PC-9 (cell line): Measurements from ENCODE around the gene SSR3. TPM values are rescaled to one million over a fixed set of nuclear protein-coding genes. Genes with fewer than 3 reads are reported as not detected.

Source experiments
- BruUV-seq: library from RNA; stranded (reverse); fragments of 400-500 nt; replicated peaks from 2 replicates; lab custom pipeline; 2021; lab: Mats Ljungman, UMichigan
- CTCF ChIA-PET: fragments of 300-600 bp; sonication (Branson Sonifier 250); formaldehyde crosslinking; loops from one replicate; lab custom pipeline; 2022; ENCODE audit warnings: antibody characterized with exemption; lab: Charles Lee
- POLR2A ChIA-PET: fragments of 300-600 bp; sonication (Branson Sonifier 250); formaldehyde crosslinking; loops from one replicate; lab custom pipeline; 2022; ENCODE audit warnings: antibody characterized with exemption; ENCODE audit not compliant: unreplicated experiment; lab: Charles Lee
- DNase-seq, 2 experiments: peaks; one replicate each; pipeline versions ENCODE4 v3.0.0 to v3.0.0-alpha.2; 2015 to 2022; ENCODE audit warnings: mixed read lengths in 1 of 2
- H2AFZ ChIP-seq: fragments of 200-600 bp; sonication (generic); 2 replicates; pipeline ENCODE4 v1.8.1; 2017; ENCODE audit warnings: antibody characterized with exemption
- H3F3A ChIP-seq: fragments of 200-600 bp; sonication (generic); 2 replicates; pipeline ENCODE4 v1.8.1; 2017; ENCODE audit warnings: antibody characterized with exemption, mild to moderate bottlenecking, low read depth; ENCODE audit not compliant: insufficient read depth
- H3K27ac ChIP-seq: fragments of 200-600 bp; sonication (generic); 2 replicates; pipeline ENCODE4 v1.6.1; 2016; ENCODE audit warnings: mixed run types
- H3K27me3 ChIP-seq: fragments of 200-600 bp; sonication (generic); 2 replicates; pipeline ENCODE4 v1.6.1; 2016; ENCODE audit warnings: low read depth, mixed run types; ENCODE audit not compliant: insufficient read depth
- H3K36me3 ChIP-seq: fragments of 200-600 bp; sonication (generic); 2 replicates; pipeline ENCODE4 v1.6.1; 2016; ENCODE audit warnings: low read depth, mixed run types
- H3K4me1 ChIP-seq: fragments of 200-600 bp; sonication (generic); replicated peaks from 2 replicates; pipeline ENCODE4 v1.6.1; 2016; ENCODE audit warnings: mixed run types; ENCODE audit not compliant: insufficient read depth
- H3K4me2 ChIP-seq: fragments of 200-600 bp; sonication (generic); 2 replicates; pipeline ENCODE4 v1.6.1; 2017; ENCODE audit warnings: mixed run types
- H3K4me3 ChIP-seq: fragments of 200-600 bp; sonication (generic); 2 replicates; pipeline ENCODE4 v1.6.1; 2016; ENCODE audit warnings: mixed run types
- H3K79me2 ChIP-seq: fragments of 200-600 bp; sonication (generic); 2 replicates; pipeline ENCODE4 v1.6.1; 2017; ENCODE audit warnings: low read depth, mixed run types
- H3K9me2 ChIP-seq: fragments of 200-600 bp; sonication (generic); 2 replicates; pipeline ENCODE4 v1.8.1; 2017; ENCODE audit warnings: mild to moderate bottlenecking; ENCODE audit not compliant: insufficient read depth
- H3K9me3 ChIP-seq: fragments of 200-600 bp; sonication (generic); 2 replicates; pipeline ENCODE4 v1.8.1; 2016; ENCODE audit warnings: low read depth; ENCODE audit not compliant: insufficient read depth
- H4K20me1 ChIP-seq: fragments of 200-600 bp; sonication (generic); 2 replicates; pipeline ENCODE4 v1.8.1; 2017; ENCODE audit not compliant: insufficient read depth
- EZH2 ChIP-seq: fragments of 200-600 bp; sonication (generic); IDR thresholded peaks from 2 replicates; pipeline ENCODE4 v1.8.0; 2017; ENCODE audit warnings: antibody characterized with exemption, low read depth
- intact Hi-C: fragments of 100-400 bp; cut with micrococcal nuclease; formaldehyde crosslinking; loops from one replicate; pipeline ENCODE4 v1.10.0; 2022; ENCODE audit not compliant: unreplicated experiment
- total RNA-seq: library from RNA; stranded (reverse); gene quantifications from 2 replicates; pipeline ENCODE4 v1.2.3, GENCODE V29; 2021
- TF ChIP-seq, protein P1 (sequence below): fragments of 200-600 bp; sonication (generic); conservative IDR thresholded peaks from 2 replicates; pipeline ENCODE4 v1.6.1; 2017; ENCODE audit warnings: mixed run types, antibody characterized with exemption, mild to moderate bottlenecking, moderate library complexity

Gene SSR3
- total RNA-seq, 1 experiment from 2014 or later: 152 TPM

DNA sequence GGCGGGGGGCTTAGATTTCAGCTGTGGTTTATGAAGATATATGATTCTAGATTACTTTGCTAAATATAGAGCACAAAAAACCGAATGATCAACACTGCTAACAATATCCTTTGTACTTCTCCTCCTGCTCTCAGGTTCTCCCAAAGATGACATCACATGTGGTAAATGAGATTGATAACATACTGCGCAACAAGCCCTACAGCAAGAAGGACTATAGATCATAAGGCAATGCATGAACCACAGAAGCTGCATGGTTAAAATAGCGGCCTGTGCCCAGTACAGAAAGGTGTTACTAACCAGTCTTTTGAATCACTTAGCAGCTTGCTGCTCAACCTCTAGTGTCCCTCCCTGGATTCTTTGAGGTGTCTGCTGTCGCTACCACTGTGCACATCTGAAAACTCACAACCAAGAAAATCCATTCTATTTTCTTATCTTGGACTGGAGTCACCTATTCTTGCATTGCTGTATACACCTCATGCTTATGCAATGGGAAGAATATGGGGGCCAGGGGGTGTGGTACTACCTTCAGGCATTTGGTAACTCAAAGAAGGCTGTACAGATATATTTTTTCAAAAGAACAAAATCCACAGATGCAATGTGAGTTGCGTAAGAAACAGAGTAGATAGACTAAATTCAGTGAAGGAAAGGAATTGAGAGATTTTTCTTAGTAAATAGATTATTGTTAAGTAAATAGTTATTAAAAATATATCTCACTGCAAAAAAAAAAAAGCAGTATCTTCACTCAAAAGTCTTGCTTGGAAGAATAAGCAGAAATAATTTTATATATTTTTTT, 18.2 kb downstream of the SSR3 start:
- Histone ChIP-seq H3K79me2 (no peaks in the 10 kb centered on the region), H2AFZ (no peak overlapping the region), H3K9me3 (no peaks in the 10 kb centered on the region), H3K9me2 (no peaks in the 10 kb centered on the region), H3K27ac (peak overlapping the region; percentile 72), H3K27me3 (no peaks in the 10 kb centered on the region), H3K4me3 (no peak overlapping the region), H3K36me3 (peaks cover 19% of the 10 kb centered on the region), H3K4me1 (peaks cover 21% of the 10 kb centered on the region), H3K4me2 (no peak overlapping the region), H3F3A (peaks cover 52% of the 10 kb centered on the region), H4K20me1 (no peaks in the 10 kb centered on the region)
- ChIA-PET POLR2A (interaction anchor here (0.6 kb wide), 1 partner anchor 386 kb away, joined by 4 read pairs; no protein-coding TSS in a partner anchor), CTCF (interaction anchor here (0.6 to 1.9 kb wide), 3 partner anchors 12 to 577 kb away, joined by 5 to 11 read pairs (median 6); no protein-coding TSS in a partner anchor)
- DNase-seq: peak in 1 of 2 experiments; percentile 46
- TF ChIP-seq, protein P1, sequence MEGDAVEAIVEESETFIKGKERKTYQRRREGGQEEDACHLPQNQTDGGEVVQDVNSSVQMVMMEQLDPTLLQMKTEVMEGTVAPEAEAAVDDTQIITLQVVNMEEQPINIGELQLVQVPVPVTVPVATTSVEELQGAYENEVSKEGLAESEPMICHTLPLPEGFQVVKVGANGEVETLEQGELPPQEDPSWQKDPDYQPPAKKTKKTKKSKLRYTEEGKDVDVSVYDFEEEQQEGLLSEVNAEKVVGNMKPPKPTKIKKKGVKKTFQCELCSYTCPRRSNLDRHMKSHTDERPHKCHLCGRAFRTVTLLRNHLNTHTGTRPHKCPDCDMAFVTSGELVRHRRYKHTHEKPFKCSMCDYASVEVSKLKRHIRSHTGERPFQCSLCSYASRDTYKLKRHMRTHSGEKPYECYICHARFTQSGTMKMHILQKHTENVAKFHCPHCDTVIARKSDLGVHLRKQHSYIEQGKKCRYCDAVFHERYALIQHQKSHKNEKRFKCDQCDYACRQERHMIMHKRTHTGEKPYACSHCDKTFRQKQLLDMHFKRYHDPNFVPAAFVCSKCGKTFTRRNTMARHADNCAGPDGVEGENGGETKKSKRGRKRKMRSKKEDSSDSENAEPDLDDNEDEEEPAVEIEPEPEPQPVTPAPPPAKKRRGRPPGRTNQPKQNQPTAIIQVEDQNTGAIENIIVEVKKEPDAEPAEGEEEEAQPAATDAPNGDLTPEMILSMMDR: no peak
- no peak for TF ChIP-seq EZH2
- intact Hi-C loops: loop anchor here (5.0 to 10.0 kb wide), 2 partner anchors 276 to 522 kb away; no protein-coding TSS in a partner anchor
- BruUV-seq: no TSS peak

DNA sequence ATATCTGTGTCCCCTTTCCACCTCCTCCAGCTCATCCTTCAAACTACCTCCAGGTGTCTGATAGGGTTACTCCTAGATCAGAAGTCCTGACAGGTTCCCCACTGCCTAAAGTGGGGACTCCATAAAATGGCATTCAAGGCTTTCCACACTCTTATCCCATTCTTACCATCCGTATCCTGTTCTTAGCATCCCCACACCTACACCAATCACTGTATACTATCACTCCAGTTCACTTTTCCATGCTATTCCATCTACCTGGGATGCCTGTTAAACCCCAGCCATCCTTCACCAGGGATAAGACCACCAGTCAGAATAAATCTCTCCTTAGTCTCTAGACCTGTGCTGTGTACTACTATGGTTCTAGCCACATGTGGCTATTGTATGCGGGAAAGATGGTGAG, 19.1 kb downstream of the SSR3 start:
- ChIA-PET POLR2A (interaction anchor here (0.5 to 0.9 kb wide), 3 partner anchors 23 to 586 kb away, joined by 3 to 4 read pairs (median 3); no protein-coding TSS in a partner anchor), CTCF (interaction anchor here (0.6 to 1.9 kb wide), 8 partner anchors 13 to 603 kb away, joined by 3 to 11 read pairs (median 4); no protein-coding TSS in a partner anchor)
- H3F3A ChIP-seq: peaks cover 47% of the 10 kb centered on the region
- no peak overlapping the region for H3K4me3 ChIP-seq
- no peaks in the 10 kb centered on the region for H4K20me1 ChIP-seq
- H3K27me3 ChIP-seq: no peaks in the 10 kb centered on the region
- peak overlapping the region; percentile 72 for H3K27ac ChIP-seq
- H3K9me3 ChIP-seq: no peaks in the 10 kb centered on the region
- BruUV-seq: no TSS peak
- no peak overlapping the region for H2AFZ ChIP-seq
- peaks cover 19% of the 10 kb centered on the region for H3K36me3 ChIP-seq
- no peaks in the 10 kb centered on the region for H3K9me2 ChIP-seq
- intact Hi-C loops: loop anchor here (1.0 to 10.0 kb wide), 6 partner anchors 139 to 602 kb away; partner anchors contain the start of gene TIPARP
- no peak for TF ChIP-seq EZH2
- TF ChIP-seq, protein P1: no peak
- no peaks in the 10 kb centered on the region for H3K79me2 ChIP-seq
- H3K4me1 ChIP-seq: peaks cover 21% of the 10 kb centered on the region
- peak overlapping the region; percentile 12; the same call in 1 of the 2 replicates for H3K4me2 ChIP-seq
- DNase-seq: no peak

DNA sequence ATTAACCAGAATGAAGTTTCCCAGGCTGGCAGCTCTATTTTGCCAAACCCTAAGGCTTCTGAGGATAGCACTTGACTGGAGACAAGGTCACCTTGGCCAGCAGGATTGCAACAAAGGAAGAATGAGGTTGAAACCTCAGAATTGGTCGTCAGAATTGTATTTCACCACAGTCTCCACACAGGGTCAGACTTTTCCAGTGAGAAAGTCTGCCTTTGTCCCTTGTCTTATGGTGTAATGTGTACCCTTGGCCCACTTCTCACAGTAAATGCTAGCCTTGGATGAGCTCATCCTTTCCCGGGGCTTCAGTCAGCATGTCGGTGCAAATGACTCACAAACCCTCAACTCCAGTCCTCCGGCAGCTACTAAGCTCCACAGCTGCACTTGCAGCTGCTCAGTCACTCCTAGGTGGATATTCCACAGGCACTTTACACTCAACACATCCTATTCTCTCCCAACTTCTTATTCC, 19.7 kb downstream of the SSR3 start:
- DNase-seq: peak; percentile 70 to 98
- H3K4me2 ChIP-seq: peak overlapping the region; percentile 16
- intact Hi-C loops: loop anchor here (1.0 to 10.0 kb wide), 6 partner anchors 139 to 602 kb away; partner anchors contain the start of gene TIPARP
- TF ChIP-seq, protein P1: peak; percentile 59
- no peak for TF ChIP-seq EZH2
- H3K27me3 ChIP-seq: no peaks in the 10 kb centered on the region
- no peaks in the 10 kb centered on the region for H3K9me2 ChIP-seq
- ChIA-PET POLR2A (interaction anchor here (0.5 to 0.9 kb wide), 3 partner anchors 22 to 587 kb away, joined by 3 to 4 read pairs (median 3); no protein-coding TSS in a partner anchor), CTCF (interaction anchor here (0.6 to 1.9 kb wide), 6 partner anchors 138 to 603 kb away, joined by 3 to 5 read pairs (median 4); no protein-coding TSS in a partner anchor)
- H3F3A ChIP-seq: peaks cover 47% of the 10 kb centered on the region
- no TSS peak for BruUV-seq
- H3K9me3 ChIP-seq: no peaks in the 10 kb centered on the region
- H4K20me1 ChIP-seq: no peaks in the 10 kb centered on the region
- peak overlapping the region; percentile 72 for H3K27ac ChIP-seq
- peaks cover 19% of the 10 kb centered on the region for H3K36me3 ChIP-seq
- no peak overlapping the region for H3K4me3 ChIP-seq
- no peaks in the 10 kb centered on the region for H3K79me2 ChIP-seq
- H3K4me1 ChIP-seq: peaks cover 21% of the 10 kb centered on the region
- no peak overlapping the region for H2AFZ ChIP-seq
